Activated CD8-positive, alpha-beta T cell treated with anti-CD3 and anti-CD28 coated beads, Interleukin-2, amount 10 ng/mL, durations not matched to agents 7 days and 5 days (primary cell): Measurements from ENCODE around the gene FANCC. TPM values are rescaled to one million over a fixed set of nuclear protein-coding genes. Genes with fewer than 3 reads are reported as not detected.

Source experiments
- ATAC-seq: fragments of 150-1000 bp; cut with Tn5 transposase; one replicate; pipeline ENCODE4 v1.10.0; 2021; ENCODE audit warnings: moderate library complexity
- CTCF ChIA-PET: fragments of 350-600 bp; sonication (Branson Sonifier 250); formaldehyde crosslinking; loops from one replicate; lab custom pipeline; 2021; ENCODE audit warnings: antibody characterized with exemption; lab: Charles Lee
- POLR2A ChIA-PET: fragments of 350-600 bp; sonication (Branson Sonifier 250); formaldehyde crosslinking; loops from one replicate; lab custom pipeline; 2021; ENCODE audit warnings: antibody characterized with exemption; lab: Charles Lee
- DNase-seq: peaks from one replicate; pipeline ENCODE4 v3.0.0-alpha.2; 2020
- H3K27ac Mint-ChIP-seq: one replicate; pipeline ENCODE4 v1.8.0; 2021; ENCODE audit warnings: mild to moderate bottlenecking, mixed read lengths
- H3K27me3 Mint-ChIP-seq: one replicate; pipeline ENCODE4 v1.8.0; 2021; ENCODE audit warnings: low read depth, mixed read lengths
- H3K36me3 Mint-ChIP-seq: one replicate; pipeline ENCODE4 v1.8.0; 2021; ENCODE audit warnings: low read depth, mixed read lengths
- H3K4me1 Mint-ChIP-seq: one replicate; pipeline ENCODE4 v1.8.0; 2021; ENCODE audit warnings: low read depth, mixed read lengths
- H3K4me3 Mint-ChIP-seq: one replicate; pipeline ENCODE4 v1.8.0; 2021; ENCODE audit warnings: mild to moderate bottlenecking, mixed read lengths
- H3K9me3 Mint-ChIP-seq: one replicate; pipeline ENCODE4 v1.8.0; 2022; ENCODE audit warnings: mixed read lengths; ENCODE audit not compliant: insufficient read depth
- total RNA-seq, 2 experiments: library from RNA; stranded (reverse); gene quantifications; one replicate each; pipeline ENCODE4 v1.2.3, GENCODE V29; 2021

FANCC gene
- total RNA-seq, 2 experiments from 2014 or later, result 18.2 to 19.0 TPM

GRCh38 chr9:95100071-95100627 lies 217.4 kb downstream of the FANCC start:
- no peak overlapping the region for H3K27ac Mint-ChIP-seq
- H3K27me3 Mint-ChIP-seq, result no peaks in the 10 kb centered on the region
- no peaks in the 10 kb centered on the region for H3K4me1 Mint-ChIP-seq
- no peaks in the 10 kb centered on the region for H3K9me3 Mint-ChIP-seq
- H3K36me3 Mint-ChIP-seq, result no peaks in the 10 kb centered on the region
- ATAC-seq, result no peak
- ChIA-PET CTCF (interaction anchor here (1.8 kb wide), 1 partner anchor 10 kb away, joined by 5 read pairs; no protein-coding TSS in a partner anchor), POLR2A (no interaction called here)
- no peak for DNase-seq
- H3K4me3 Mint-ChIP-seq, result no peak overlapping the region

- Mint-ChIP-seq H3K4me3 (no peak overlapping the region), H3K36me3 (no peaks in the 10 kb centered on the region), H3K27me3 (no peaks in the 10 kb centered on the region), H3K27ac (no peak overlapping the region), H3K9me3 (no peaks in the 10 kb centered on the region), H3K4me1 (no peaks in the 10 kb centered on the region)
- ChIA-PET POLR2A (no interaction called here), CTCF (interaction anchor here (1.8 kb wide), 1 partner anchor 11 kb away, joined by 5 read pairs; no protein-coding TSS in a partner anchor)
- DNase-seq, result no peak
- no peak for ATAC-seq
These were observed 218.0 kb downstream of the FANCC start for GRCh38 chr9:95099321-95100070.

GRCh38 chr9:95098391-95098921 lies 219.1 kb downstream of the FANCC start:
- no peaks in the 10 kb centered on the region for H3K4me1 Mint-ChIP-seq
- no peaks in the 10 kb centered on the region for H3K9me3 Mint-ChIP-seq
- ChIA-PET CTCF (interaction anchor here (1.8 kb wide), 1 partner anchor 12 kb away, joined by 5 read pairs; no protein-coding TSS in a partner anchor), POLR2A (no interaction called here)
- no peaks in the 10 kb centered on the region for H3K27me3 Mint-ChIP-seq
- no peak overlapping the region for H3K27ac Mint-ChIP-seq
- ATAC-seq (no peak), DNase-seq (no peak)
- H3K4me3 Mint-ChIP-seq, result no peak overlapping the region
- H3K36me3 Mint-ChIP-seq, result no peaks in the 10 kb centered on the region

GRCh38 chr9:95097279-95097678 lies 220.2 kb downstream of the FANCC start:
- H3K4me1 Mint-ChIP-seq, result peaks cover 8% of the 10 kb centered on the region
- POLR2A ChIA-PET, result no interaction called here
- DNase-seq (no peak), ATAC-seq (no peak)
- no peak overlapping the region for H3K27ac Mint-ChIP-seq
- CTCF ChIA-PET, result no interaction called here
- no peak overlapping the region for H3K4me3 Mint-ChIP-seq
- no peaks in the 10 kb centered on the region for H3K27me3 Mint-ChIP-seq
- no peaks in the 10 kb centered on the region for H3K9me3 Mint-ChIP-seq
- H3K36me3 Mint-ChIP-seq, result no peaks in the 10 kb centered on the region

DNA sequence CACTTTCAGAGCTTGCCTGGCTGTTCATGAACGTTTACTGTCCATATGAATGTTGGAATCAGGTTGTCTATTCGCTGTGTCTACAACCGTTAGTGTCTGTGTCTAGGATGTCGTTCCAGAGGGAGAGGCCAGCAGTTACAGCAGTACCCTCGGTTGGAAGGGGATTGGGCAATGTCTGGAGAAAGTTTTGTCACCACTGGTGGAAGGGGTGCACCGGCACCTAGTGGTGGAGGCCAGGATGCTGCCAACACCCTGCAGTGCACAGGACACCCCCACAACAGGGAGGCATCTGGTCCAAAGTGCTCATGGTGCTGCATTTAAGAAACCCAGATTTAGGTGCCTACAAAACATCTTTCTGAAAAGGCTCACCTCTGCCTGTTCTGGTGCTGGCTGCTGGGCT lies 220.7 kb downstream of the FANCC start:
- ChIA-PET CTCF (no interaction called here), POLR2A (no interaction called here)
- DNase-seq, result no peak
- no peaks in the 10 kb centered on the region for H3K9me3 Mint-ChIP-seq
- no peak overlapping the region for H3K4me3 Mint-ChIP-seq
- no peak overlapping the region for H3K27ac Mint-ChIP-seq
- H3K27me3 Mint-ChIP-seq, result no peaks in the 10 kb centered on the region
- H3K36me3 Mint-ChIP-seq, result no peaks in the 10 kb centered on the region
- peaks cover 9% of the 10 kb centered on the region for H3K4me1 Mint-ChIP-seq
- no peak for ATAC-seq

GRCh38 chr9:95096381-95096780 lies 221.1 kb downstream of the FANCC start:
- no peak for DNase-seq
- H3K27me3 Mint-ChIP-seq, result no peaks in the 10 kb centered on the region
- no peak overlapping the region for H3K4me3 Mint-ChIP-seq
- H3K36me3 Mint-ChIP-seq, result no peaks in the 10 kb centered on the region
- POLR2A ChIA-PET, result no interaction called here
- ATAC-seq, result no peak
- no peaks in the 10 kb centered on the region for H3K9me3 Mint-ChIP-seq
- CTCF ChIA-PET, result no interaction called here
- H3K27ac Mint-ChIP-seq, result no peak overlapping the region
- peaks cover 9% of the 10 kb centered on the region for H3K4me1 Mint-ChIP-seq

GRCh38 chr9:95095641-95096355 lies 221.7 kb downstream of the FANCC start:
- Mint-ChIP-seq H3K27me3 (no peaks in the 10 kb centered on the region), H3K36me3 (no peaks in the 10 kb centered on the region), H3K9me3 (no peaks in the 10 kb centered on the region), H3K4me3 (no peak overlapping the region), H3K27ac (no peak overlapping the region), H3K4me1 (peaks cover 9% of the 10 kb centered on the region)
- ATAC-seq (no peak), DNase-seq (no peak)
- CTCF ChIA-PET, result no interaction called here
- POLR2A ChIA-PET, result no interaction called here

GRCh38 chr9:95094002-95094401 lies 223.5 kb downstream of the FANCC start:
- Mint-ChIP-seq H3K4me1 (peaks cover 9% of the 10 kb centered on the region), H3K4me3 (no peak overlapping the region), H3K27me3 (no peaks in the 10 kb centered on the region), H3K9me3 (no peaks in the 10 kb centered on the region), H3K27ac (no peak overlapping the region), H3K36me3 (no peaks in the 10 kb centered on the region)
- POLR2A ChIA-PET, result no interaction called here
- CTCF ChIA-PET, result no interaction called here
- no peak for DNase-seq
- no peak for ATAC-seq

DNA sequence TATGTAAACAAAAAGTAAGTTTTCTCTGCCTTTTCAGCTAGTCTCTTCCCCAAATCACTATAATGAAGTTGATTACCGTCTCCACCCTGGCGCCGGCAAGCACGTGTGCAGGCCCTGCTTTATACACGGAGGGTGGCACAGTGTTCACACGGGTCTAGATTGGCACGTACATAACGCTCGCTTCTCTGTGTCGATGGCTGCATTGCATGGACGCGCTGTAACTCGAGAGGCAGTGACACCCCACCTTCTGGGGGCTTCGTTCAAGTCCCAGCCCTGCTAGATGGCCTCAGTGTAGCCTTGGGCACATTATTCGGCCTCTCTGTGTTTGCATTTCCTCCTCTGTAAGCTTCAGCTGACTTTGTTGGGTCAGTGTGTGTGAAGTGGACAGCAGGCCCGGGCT lies 223.9 kb downstream of the FANCC start:
- POLR2A ChIA-PET, result no interaction called here
- H3K4me3 Mint-ChIP-seq, result no peak overlapping the region
- no peaks in the 10 kb centered on the region for H3K36me3 Mint-ChIP-seq
- H3K27me3 Mint-ChIP-seq, result no peaks in the 10 kb centered on the region
- CTCF ChIA-PET, result no interaction called here
- H3K9me3 Mint-ChIP-seq, result no peaks in the 10 kb centered on the region
- H3K4me1 Mint-ChIP-seq, result peaks cover 9% of the 10 kb centered on the region
- no peak overlapping the region for H3K27ac Mint-ChIP-seq
- ATAC-seq, result no peak
- no peak for DNase-seq

DNA sequence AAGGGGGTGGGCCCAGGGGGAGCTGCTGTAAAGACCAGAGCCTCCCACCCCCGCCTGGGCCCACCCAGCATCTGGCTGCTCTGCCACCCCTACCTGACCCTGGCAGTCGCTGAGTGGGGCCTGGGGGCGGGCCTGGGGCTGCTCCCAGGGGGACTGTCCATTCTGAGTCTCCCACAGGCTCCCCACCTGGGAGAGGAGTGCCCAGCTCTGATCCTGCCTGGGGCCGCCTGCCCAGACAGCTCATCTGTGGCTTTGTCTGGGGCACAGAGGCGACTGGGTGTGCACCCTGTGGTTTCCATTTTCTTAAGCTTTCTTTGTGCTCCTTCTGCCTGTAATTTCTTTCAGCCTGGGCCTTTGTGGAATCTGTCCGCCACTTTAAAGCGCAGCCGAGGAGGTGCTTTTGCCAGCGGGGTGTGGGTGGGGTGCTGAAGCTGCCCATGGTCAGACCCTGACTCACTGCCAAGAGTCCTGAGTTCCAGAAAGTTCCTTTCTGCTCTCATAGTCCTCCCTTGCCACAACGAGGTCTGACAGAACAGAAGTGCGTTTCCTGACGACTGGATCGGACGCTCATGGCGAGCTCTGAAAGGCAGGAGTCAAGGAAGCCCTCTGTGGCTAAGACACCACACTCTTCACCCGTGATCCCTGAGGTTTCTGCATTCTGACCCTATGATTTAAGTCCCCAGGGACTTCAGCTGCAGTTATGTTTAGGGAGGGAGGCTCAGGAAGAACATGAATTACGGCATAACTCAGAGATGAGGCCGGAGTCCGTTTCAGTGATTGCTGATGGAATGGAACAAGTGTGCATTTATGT lies 225.0 kb downstream of the FANCC start:
- Mint-ChIP-seq H3K4me3 (no peak overlapping the region), H3K36me3 (no peaks in the 10 kb centered on the region), H3K4me1 (peaks cover 9% of the 10 kb centered on the region), H3K27me3 (no peaks in the 10 kb centered on the region), H3K27ac (no peak overlapping the region), H3K9me3 (no peaks in the 10 kb centered on the region)
- no peak for DNase-seq
- no peak for ATAC-seq
- ChIA-PET CTCF (interaction anchor here (1.4 kb wide), 1 partner anchor 35 kb away, joined by 4 read pairs; no protein-coding TSS in a partner anchor), POLR2A (interaction anchor here (0.6 kb wide), 1 partner anchor 138 kb away, joined by 3 read pairs; no protein-coding TSS in a partner anchor)

GRCh38 chr9:95091601-95092261 lies 225.8 kb downstream of the FANCC start:
- Mint-ChIP-seq H3K36me3 (no peaks in the 10 kb centered on the region), H3K27ac (no peak overlapping the region), H3K27me3 (no peaks in the 10 kb centered on the region), H3K4me3 (no peak overlapping the region), H3K4me1 (peaks cover 9% of the 10 kb centered on the region), H3K9me3 (no peaks in the 10 kb centered on the region)
- CTCF ChIA-PET, result interaction anchor here (1.4 kb wide), 1 partner anchor 36 kb away, joined by 4 read pairs; no protein-coding TSS in a partner anchor
- ATAC-seq (no peak), DNase-seq (no peak)
- POLR2A ChIA-PET, result no interaction called here
